BJ (cell line): ENCODE measurements around the gene TBCC. TPM values are rescaled to one million over a fixed set of nuclear protein-coding genes. Genes with fewer than 3 reads are reported as not detected.
A peak's percentile ranks its signal among the peaks of the same experiment; 100 is the strongest.

Experiments
- CTCF ChIA-PET: fragments of 350-600 bp; formaldehyde crosslinking; extraction: SDS; loops from one replicate; lab custom pipeline; 2021; ENCODE audit warnings: antibody characterized with exemption, inconsistent platforms; lab: Yijun Ruan, JAX
- POLR2A ChIA-PET: fragments of 300-600 bp; sonication (Branson Sonifier 250); formaldehyde crosslinking; extraction: SDS; loops from one replicate; lab custom pipeline; 2021; ENCODE audit warnings: antibody characterized with exemption; lab: Charles Lee
- DNase-seq: peaks from one replicate; pipeline ENCODE4 v3.0.0-alpha.2; 2011; ENCODE audit warnings: low read depth
- H3K27me3 ChIP-seq: 2 replicates; pipeline ENCODE4 v1.6.0; 2011; ENCODE audit warnings: low read length; ENCODE audit not compliant: control insufficient read depth, insufficient read depth
- H3K36me3 ChIP-seq: 2 replicates; pipeline ENCODE4 v1.5.1; 2011; ENCODE audit warnings: low read length; ENCODE audit not compliant: control insufficient read depth, insufficient read depth
- H3K4me3 ChIP-seq: 2 replicates; pipeline ENCODE4 v1.5.1; 2011; ENCODE audit warnings: low read depth, mild to moderate bottlenecking, control low read depth, low read length
- CTCF ChIP-seq: IDR thresholded peaks from 2 replicates; pipeline ENCODE4 v1.5.1; 2011; ENCODE audit warnings: low read depth, mild to moderate bottlenecking, control low read depth, inconsistent platforms, low read length, moderate library complexity; ENCODE audit not compliant: insufficient read depth
- polyA plus RNA-seq: library from polyadenylated mRNA; depleted of rRNA; stranded (reverse); fragments of >200 nt; gene quantifications from 2 replicates; pipeline ENCODE4 v1.2.3, GENCODE V29; 2011

TBCC gene
- polyA plus RNA-seq, 1 experiment = 23.8 TPM

GRCh38 chr6:42729731-42730130, 16.2 kb downstream of the TBCC start:
- H3K4me3 ChIP-seq = no peak overlapping the region
- H3K36me3 ChIP-seq = no peaks in the 10 kb centered on the region
- CTCF ChIA-PET = interaction anchor here (0.7 to 1.1 kb wide), 3 partner anchors 15 to 680 kb away, joined by 3 to 4 read pairs (median 3); partner anchors contain the start of gene TAF8
- POLR2A ChIA-PET = interaction anchor here (0.5 kb wide), 1 partner anchor 53 kb away, joined by 3 read pairs; no protein-coding TSS in a partner anchor
- no peak for DNase-seq
- H3K27me3 ChIP-seq = no peaks in the 10 kb centered on the region
- TF ChIP-seq CTCF = no peak

GRCh38 chr6:42727627-42728026, 18.3 kb downstream of the TBCC start:
- Histone ChIP-seq H3K27me3 (no peaks in the 10 kb centered on the region), H3K4me3 (peak overlapping the region; percentile 9; the same call in 1 of the 2 replicates), H3K36me3 (no peaks in the 10 kb centered on the region)
- DNase-seq = no peak
- CTCF ChIA-PET = interaction anchor here (0.6 to 4.4 kb wide), 28 partner anchors 9 to 162 kb away, joined by 3 to 56 read pairs (median 4); partner anchors contain the start of genes RPL7L1 and TBCC
- POLR2A ChIA-PET = no interaction called here
- TF ChIP-seq CTCF = no peak

- H3K4me3 ChIP-seq = peak overlapping the region; percentile 34
- no peaks in the 10 kb centered on the region for H3K27me3 ChIP-seq
- ChIA-PET POLR2A (interaction anchor here (0.6 kb wide), 1 partner anchor 1052 kb away, joined by 3 read pairs; no protein-coding TSS in a partner anchor), CTCF (interaction anchor here (0.6 to 4.4 kb wide), 31 partner anchors 9 to 161 kb away, joined by 3 to 56 read pairs (median 4); partner anchors contain the start of genes RPL7L1 and TBCC)
- no peak for TF ChIP-seq CTCF
- H3K36me3 ChIP-seq = no peaks in the 10 kb centered on the region
- DNase-seq = no peak
Observed at GRCh38 chr6:42727087-42727611, 18.8 kb downstream of the TBCC start.

DNA sequence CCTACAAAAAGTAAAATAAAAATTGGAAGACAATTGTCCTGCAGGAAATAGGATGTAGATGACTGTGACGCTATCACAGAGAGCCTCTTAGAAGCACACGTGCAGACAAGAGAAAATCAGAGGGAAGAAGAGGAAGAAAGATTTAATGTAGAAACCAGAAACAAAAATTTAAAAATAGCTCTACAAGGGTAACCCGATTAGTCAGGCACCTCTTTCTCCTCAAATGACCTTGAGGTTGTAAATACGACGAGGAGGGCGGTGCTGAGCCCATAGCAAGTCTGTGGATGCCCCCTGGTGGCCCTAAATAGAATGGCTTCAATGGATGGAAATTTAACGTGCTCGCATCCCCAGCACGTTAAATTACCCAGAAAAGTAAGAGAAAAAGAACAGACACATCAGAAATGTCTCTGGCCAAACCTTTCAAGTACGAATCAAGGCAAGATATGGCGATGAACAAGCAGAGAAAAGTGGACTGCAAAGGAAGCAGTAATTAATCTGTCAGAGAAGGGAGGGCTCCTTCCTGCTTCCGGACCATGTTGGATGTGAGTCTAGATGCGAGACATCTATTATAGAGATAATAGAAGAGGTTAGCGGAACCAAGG, 19.3 kb downstream of the TBCC start:
- peak; percentile 87 for TF ChIP-seq CTCF
- Histone ChIP-seq H3K27me3 (no peaks in the 10 kb centered on the region), H3K36me3 (no peaks in the 10 kb centered on the region), H3K4me3 (peak overlapping the region; percentile 34)
- DNase-seq = peak; percentile 38
- ChIA-PET CTCF (interaction anchor here (0.6 to 4.4 kb wide), 38 partner anchors 8 to 174 kb away, joined by 3 to 56 read pairs (median 4); partner anchors contain the start of genes RPL7L1 and TBCC), POLR2A (interaction anchor here (0.6 kb wide), 1 partner anchor 1051 kb away, joined by 3 read pairs; no protein-coding TSS in a partner anchor)

GRCh38 chr6:42726026-42726425, 19.9 kb downstream of the TBCC start:
- ChIA-PET CTCF (interaction anchor here (0.6 to 4.4 kb wide), 25 partner anchors 11 to 174 kb away, joined by 3 to 56 read pairs (median 6); partner anchors contain the start of gene TBCC), POLR2A (no interaction called here)
- no peak for DNase-seq
- Histone ChIP-seq H3K27me3 (no peaks in the 10 kb centered on the region), H3K36me3 (no peaks in the 10 kb centered on the region), H3K4me3 (no peak overlapping the region)
- no peak for TF ChIP-seq CTCF
